ENCODE measurements around the gene PIGH.
"Not testable (repeated sequence)": the region's sequence is repeated elsewhere in the genome, so short reads cannot be mapped to it uniquely, and the experiment has no call there.

The PIGH gene

GRCh38 chr14:67609642-67610310, 9.7 kb upstream of the PIGH start:
- no peak for DNase-seq (ENCODE audit: low read depth, low spot score)

GRCh38 chr14:67607646-67608045, 7.6 kb upstream of the PIGH start:
- DNase-seq (ENCODE audit: low read depth, low spot score): no peak

GRCh38 chr14:67602995-67603545, 3.0 kb upstream of the PIGH start:
- DNase-seq (ENCODE audit: low read depth, low spot score): no peak

- no peak for DNase-seq (ENCODE audit: low read depth, low spot score)
Observed at GRCh38 chr14:67602076-67602475, 2.0 kb upstream of the PIGH start.

- not testable (repeated sequence) for DNase-seq (ENCODE audit: low read depth, low spot score)
Observed at GRCh38 chr14:67600562-67600974, 500 bp upstream of the PIGH start.

GRCh38 chr14:67595392-67595791, 4.7 kb downstream of the PIGH start:
- DNase-seq (ENCODE audit: low read depth, low spot score): no peak

GRCh38 chr14:67593650-67594049, 6.4 kb downstream of the PIGH start:
- not testable (repeated sequence) for DNase-seq (ENCODE audit: low read depth, low spot score)

GRCh38 chr14:67589204-67589770, 10.8 kb downstream of the PIGH start:
- DNase-seq (ENCODE audit: low read depth, low spot score): no peak

GRCh38 chr14:67586369-67586768, 13.7 kb downstream of the PIGH start:
- DNase-seq (ENCODE audit: low read depth, low spot score): no peak

GRCh38 chr14:67584978-67585377, 15.1 kb downstream of the PIGH start:
- no peak for DNase-seq (ENCODE audit: low read depth, low spot score)

- DNase-seq (ENCODE audit: low read depth, low spot score): no peak
Observed at GRCh38 chr14:67583711-67584644, 16.1 kb downstream of the PIGH start.

- DNase-seq (ENCODE audit: low read depth, low spot score): no peak
Observed at GRCh38 chr14:67582061-67582460, 18.0 kb downstream of the PIGH start.

GRCh38 chr14:67581643-67582042, 18.4 kb downstream of the PIGH start:
- DNase-seq (ENCODE audit: low read depth, low spot score): no peak

GRCh38 chr14:67580336-67581171, 19.5 kb downstream of the PIGH start:
- DNase-seq (ENCODE audit: low read depth, low spot score): no peak

- DNase-seq (ENCODE audit: low read depth, low spot score): no peak
Observed at GRCh38 chr14:67579636-67580035, 20.4 kb downstream of the PIGH start.

GRCh38 chr14:67579040-67579439, 21.0 kb downstream of the PIGH start:
- DNase-seq (ENCODE audit: low read depth, low spot score): no peak

GRCh38 chr14:67577909-67578749, 21.9 kb downstream of the PIGH start:
- DNase-seq (ENCODE audit: low read depth, low spot score): no peak

GRCh38 chr14:67577181-67577808, 22.8 kb downstream of the PIGH start:
- DNase-seq (ENCODE audit: low read depth, low spot score): no peak

- no peak for DNase-seq (ENCODE audit: low read depth, low spot score)
Observed at GRCh38 chr14:67576216-67576955, 23.7 kb downstream of the PIGH start.

All from activated CD4-positive, CD25-positive, alpha-beta regulatory T cell treated with anti-CD3 and anti-CD28 coated beads, Interleukin-2, amount 50 U/mL, for 16 hours (primary cell).